ENCODE measurements around the gene BLOC1S2. TPM values are rescaled to one million over a fixed set of nuclear protein-coding genes. Genes with fewer than 3 reads are reported as not detected.

The BLOC1S2 gene
- total RNA-seq, result 50.1 and 73.3 TPM in 2 replicates

GRCh38 chr10:100286051-100287033, at the start of gene BLOC1S2:
TSS of gene BLOC1S2 (minus strand) at chr10:100286680. CDS start at chr10:100286659, 21 bp downstream.

GRCh38 chr10:100330079-100330478, 43.6 kb upstream of the BLOC1S2 start, which contains the start of gene PKD2L1:
TSS of gene PKD2L1 (minus strand) at chr10:100330228. CDS start at chr10:100330103, 125 bp downstream.

GRCh38 chr10:100267239-100268104, 19.0 kb downstream of the BLOC1S2 start, which contains the start of gene CWF19L1:
TSS of gene CWF19L1 (minus strand) at chr10:100267638. CDS start at chr10:100267593, 45 bp downstream.

Other genes with a start within 250 kb of the BLOC1S2 start
- gene CPN1, start 204.8 kb downstream of the BLOC1S2 start, total RNA-seq, result not detected in 2 replicates
- gene ERLIN1, start 100.7 kb downstream of the BLOC1S2 start, total RNA-seq, result 32.5 and 32.8 TPM in 2 replicates
- gene CHUK, start 57.1 kb downstream of the BLOC1S2 start, total RNA-seq, result 14.7 and 18.1 TPM in 2 replicates
- 14.3 and 15.1 TPM in 2 replicates for gene CWF19L1, start 19.0 kb downstream of the BLOC1S2 start, total RNA-seq
- gene PKD2L1, start 43.5 kb upstream of the BLOC1S2 start, total RNA-seq, result not detected in 2 replicates
- 109 and 329 TPM in 2 replicates for gene SCD, start 60.6 kb upstream of the BLOC1S2 start, total RNA-seq
- not detected in 2 replicates for gene WNT8B, start 176.3 kb upstream of the BLOC1S2 start, total RNA-seq
- 3.3 and 3.9 TPM in 2 replicates for gene SEC31B, start 233.2 kb upstream of the BLOC1S2 start, total RNA-seq
- 170 and 235 TPM in 2 replicates for gene NDUFB8, start 243.2 kb upstream of the BLOC1S2 start, total RNA-seq
- 10.8 and 12.3 TPM in 2 replicates for gene HIF1AN, start 249.3 kb upstream of the BLOC1S2 start, total RNA-seq

Measured in bronchial smooth muscle cell (primary cell).